Prostate gland (tissue), 2 donors: ENCODE measurements around the gene MLLT6.

Experiments used
- POLR2AphosphoS5 ChIP-seq: sonication (generic); formaldehyde crosslinking; IDR thresholded peaks from one replicate; pipeline ENCODE4 v1.6.1; 2017; ENCODE audit warnings: antibody characterized with exemption
- TF ChIP-seq, protein P1 (sequence below), 4 experiments: fragments of 200-600 bp in 2 of 4; fragments of 450-650 bp in 2 of 4; sonication (generic) in 2 of 4; IDR thresholded peaks; 1 replicate in 3 of 4; 2 replicates in 1 of 4; pipeline ENCODE4 v1.5.1; 2016 to 2019; ENCODE audit warnings: antibody characterized with exemption in 4 of 4, mild to moderate bottlenecking in 2 of 4, moderate library complexity in 2 of 4

DNA sequence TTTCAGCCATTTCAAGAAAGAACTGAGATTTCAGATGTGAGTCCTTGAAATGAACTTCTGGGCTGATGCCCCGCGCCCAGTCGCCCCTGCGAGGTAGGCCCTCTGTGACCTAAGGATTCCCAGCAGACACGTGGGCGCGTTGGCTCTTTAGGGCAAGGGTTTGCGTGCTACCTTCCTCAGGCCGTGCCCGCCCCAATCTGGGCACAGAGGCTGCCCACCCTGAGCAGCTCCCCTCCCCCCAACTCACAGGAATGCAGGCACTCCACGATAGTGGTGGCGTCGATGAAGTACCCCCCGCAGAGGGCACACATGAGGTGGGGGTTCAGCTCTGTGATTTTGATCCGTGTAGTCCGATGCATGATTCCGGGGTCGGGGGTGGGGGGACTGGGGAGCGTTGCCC, 35.0 kb downstream of the MLLT6 start:
- TF ChIP-seq POLR2AphosphoS5, result no peak
- TF ChIP-seq, protein P1, sequence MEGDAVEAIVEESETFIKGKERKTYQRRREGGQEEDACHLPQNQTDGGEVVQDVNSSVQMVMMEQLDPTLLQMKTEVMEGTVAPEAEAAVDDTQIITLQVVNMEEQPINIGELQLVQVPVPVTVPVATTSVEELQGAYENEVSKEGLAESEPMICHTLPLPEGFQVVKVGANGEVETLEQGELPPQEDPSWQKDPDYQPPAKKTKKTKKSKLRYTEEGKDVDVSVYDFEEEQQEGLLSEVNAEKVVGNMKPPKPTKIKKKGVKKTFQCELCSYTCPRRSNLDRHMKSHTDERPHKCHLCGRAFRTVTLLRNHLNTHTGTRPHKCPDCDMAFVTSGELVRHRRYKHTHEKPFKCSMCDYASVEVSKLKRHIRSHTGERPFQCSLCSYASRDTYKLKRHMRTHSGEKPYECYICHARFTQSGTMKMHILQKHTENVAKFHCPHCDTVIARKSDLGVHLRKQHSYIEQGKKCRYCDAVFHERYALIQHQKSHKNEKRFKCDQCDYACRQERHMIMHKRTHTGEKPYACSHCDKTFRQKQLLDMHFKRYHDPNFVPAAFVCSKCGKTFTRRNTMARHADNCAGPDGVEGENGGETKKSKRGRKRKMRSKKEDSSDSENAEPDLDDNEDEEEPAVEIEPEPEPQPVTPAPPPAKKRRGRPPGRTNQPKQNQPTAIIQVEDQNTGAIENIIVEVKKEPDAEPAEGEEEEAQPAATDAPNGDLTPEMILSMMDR (IDR thresholded peaks at IDR 0.05), result no peak
